Stimulated activated naive B cell treated with anti-CD40 and anti-IgM and Interleukin-4, amounts not matched to agents 10 μg/mL and 1 μg/mL and 100 μg/mL, for 72 hours (primary cell): ENCODE results near the gene KIF7.
A peak's percentile ranks its signal among the peaks of the same experiment; 100 is the strongest.

Experiments
- ATAC-seq, 2 donors: fragments of 150-1000 bp; cut with Tn5 transposase; replicated peaks; 2 replicates each; pipeline ENCODE4 v1.10.0; 2021; ENCODE audit warnings: moderate library complexity in 1 of 2
- DNase-seq: peaks from one replicate; pipeline ENCODE4 v3.0.0; 2021
- H3K27ac Mint-ChIP-seq: one replicate; pipeline ENCODE4 v1.8.0; 2022; ENCODE audit warnings: mild to moderate bottlenecking, mixed read lengths
- H3K27me3 Mint-ChIP-seq, 2 donors: one replicate each; pipeline ENCODE4 v1.8.0; 2022; ENCODE audit warnings: mixed read lengths in 2 of 2
- H3K36me3 Mint-ChIP-seq, 2 donors: one replicate each; pipeline ENCODE4 v1.8.0; 2022; ENCODE audit warnings: mixed read lengths in 2 of 2, mild to moderate bottlenecking in 1 of 2
- H3K4me1 Mint-ChIP-seq, 2 donors: one replicate each; pipeline ENCODE4 v1.8.0; 2022; ENCODE audit warnings: mixed read lengths in 2 of 2, mild to moderate bottlenecking in 1 of 2
- H3K4me3 Mint-ChIP-seq, 2 donors: one replicate each; pipeline ENCODE4 v1.8.0; 2022; ENCODE audit warnings: mild to moderate bottlenecking in 2 of 2, mixed read lengths in 2 of 2, moderate library complexity in 1 of 2
- H3K9me3 Mint-ChIP-seq, 2 donors: one replicate each; pipeline ENCODE4 v1.8.0; 2022; ENCODE audit warnings: mixed read lengths in 2 of 2, mild to moderate bottlenecking in 1 of 2

KIF7 gene

GRCh38 chr15:89675606-89676005 lies 20.3 kb upstream of the KIF7 start:
- Mint-ChIP-seq H3K9me3 (no peaks in the 10 kb centered on the region), H3K36me3 (no peaks in the 10 kb centered on the region), H3K27ac (no peak overlapping the region), H3K4me3 (no peak overlapping the region), H3K27me3 (peaks cover 5 to 17% of the 10 kb centered on the region in 2 donors), H3K4me1 (no peaks in the 10 kb centered on the region)
- no peak for ATAC-seq
- no peak for DNase-seq

GRCh38 chr15:89674526-89674925 lies 19.3 kb upstream of the KIF7 start:
- no peak overlapping the region for H3K4me3 Mint-ChIP-seq
- H3K4me1 Mint-ChIP-seq: no peaks in the 10 kb centered on the region
- H3K27me3 Mint-ChIP-seq: peaks cover 5 to 17% of the 10 kb centered on the region in 2 donors
- H3K9me3 Mint-ChIP-seq: no peaks in the 10 kb centered on the region
- H3K36me3 Mint-ChIP-seq: no peaks in the 10 kb centered on the region
- no peak overlapping the region for H3K27ac Mint-ChIP-seq
- no peak for DNase-seq
- ATAC-seq: no peak

- Mint-ChIP-seq H3K27me3 (peaks cover 5 to 17% of the 10 kb centered on the region in 2 donors), H3K36me3 (no peaks in the 10 kb centered on the region), H3K27ac (no peak overlapping the region), H3K4me3 (no peak overlapping the region), H3K4me1 (no peaks in the 10 kb centered on the region), H3K9me3 (no peaks in the 10 kb centered on the region)
- ATAC-seq: peak; percentile 46 to 51
- no peak for DNase-seq
Observed at GRCh38 chr15:89673165-89673512, 17.9 kb upstream of the KIF7 start.

- Mint-ChIP-seq H3K36me3 (no peaks in the 10 kb centered on the region), H3K27ac (no peak overlapping the region), H3K4me1 (no peaks in the 10 kb centered on the region), H3K4me3 (no peak overlapping the region), H3K27me3 (peaks cover 11 to 20% of the 10 kb centered on the region in 2 donors), H3K9me3 (no peaks in the 10 kb centered on the region)
- DNase-seq (no peak), ATAC-seq (no peak)
Observed at GRCh38 chr15:89672221-89673164, 17.2 kb upstream of the KIF7 start.

GRCh38 chr15:89671687-89672086 lies 16.4 kb upstream of the KIF7 start:
- Mint-ChIP-seq H3K27me3 (peaks cover 13 to 23% of the 10 kb centered on the region in 2 donors), H3K4me1 (no peaks in the 10 kb centered on the region), H3K36me3 (no peaks in the 10 kb centered on the region), H3K4me3 (no peak overlapping the region), H3K27ac (no peak overlapping the region), H3K9me3 (no peaks in the 10 kb centered on the region)
- DNase-seq: no peak
- ATAC-seq: no peak

GRCh38 chr15:89670971-89671560 lies 15.8 kb upstream of the KIF7 start:
- no peaks in the 10 kb centered on the region for H3K4me1 Mint-ChIP-seq
- no peaks in the 10 kb centered on the region for H3K9me3 Mint-ChIP-seq
- ATAC-seq (no peak), DNase-seq (no peak)
- no peak overlapping the region for H3K27ac Mint-ChIP-seq
- H3K36me3 Mint-ChIP-seq: no peaks in the 10 kb centered on the region
- H3K27me3 Mint-ChIP-seq: peaks cover 17 to 29% of the 10 kb centered on the region in 2 donors
- no peak overlapping the region for H3K4me3 Mint-ChIP-seq

GRCh38 chr15:89669941-89670340 lies 14.7 kb upstream of the KIF7 start:
- no peak overlapping the region for H3K4me3 Mint-ChIP-seq
- H3K27ac Mint-ChIP-seq: no peak overlapping the region
- no peak for ATAC-seq
- H3K27me3 Mint-ChIP-seq: peaks cover 19 to 35% of the 10 kb centered on the region in 2 donors
- DNase-seq: no peak
- H3K36me3 Mint-ChIP-seq: no peaks in the 10 kb centered on the region
- H3K4me1 Mint-ChIP-seq: no peaks in the 10 kb centered on the region
- H3K9me3 Mint-ChIP-seq: no peaks in the 10 kb centered on the region

GRCh38 chr15:89669309-89669865 lies 14.1 kb upstream of the KIF7 start:
- Mint-ChIP-seq H3K27me3 (peaks cover 25 to 41% of the 10 kb centered on the region in 2 donors), H3K9me3 (no peaks in the 10 kb centered on the region), H3K36me3 (no peaks in the 10 kb centered on the region), H3K4me3 (no peak overlapping the region), H3K4me1 (peaks cover 0 to 4% of the 10 kb centered on the region in 2 donors), H3K27ac (no peak overlapping the region)
- DNase-seq (no peak), ATAC-seq (no peak)

GRCh38 chr15:89668171-89668570 lies 12.9 kb upstream of the KIF7 start:
- DNase-seq: no peak
- Mint-ChIP-seq H3K4me1 (peaks cover 0 to 5% of the 10 kb centered on the region in 2 donors), H3K9me3 (no peaks in the 10 kb centered on the region), H3K27me3 (peaks cover 22 to 42% of the 10 kb centered on the region in 2 donors), H3K4me3 (no peak overlapping the region), H3K27ac (no peak overlapping the region), H3K36me3 (no peaks in the 10 kb centered on the region)
- no peak for ATAC-seq

GRCh38 chr15:89667706-89667960 lies 12.4 kb upstream of the KIF7 start:
- Mint-ChIP-seq H3K27ac (no peak overlapping the region), H3K36me3 (no peaks in the 10 kb centered on the region), H3K4me3 (no peak overlapping the region), H3K9me3 (no peaks in the 10 kb centered on the region), H3K27me3 (peaks cover 25 to 42% of the 10 kb centered on the region in 2 donors), H3K4me1 (peaks cover 0 to 5% of the 10 kb centered on the region in 2 donors)
- no peak for DNase-seq
- ATAC-seq: no peak

- H3K4me3 Mint-ChIP-seq: no peak overlapping the region
Observed at GRCh38 chr15:89666858-89667705, 11.8 kb upstream of the KIF7 start.

GRCh38 chr15:89666184-89666857 lies 11.1 kb upstream of the KIF7 start:
- Mint-ChIP-seq H3K27ac (no peak overlapping the region), H3K4me1 (peaks cover 0 to 5% of the 10 kb centered on the region in 2 donors), H3K27me3 (peaks cover 32 to 48% of the 10 kb centered on the region in 2 donors), H3K4me3 (peak overlapping the region; percentile 29 to 62), H3K9me3 (no peaks in the 10 kb centered on the region), H3K36me3 (no peaks in the 10 kb centered on the region)
- peak in 1 of 2 donors; percentile 30 for ATAC-seq
- no peak for DNase-seq

More at GRCh38 chr15:89666858-89667705, 11.8 kb upstream of the KIF7 start:
- DNase-seq (no peak), ATAC-seq (peak in 1 of 2 donors; percentile 4)
- Mint-ChIP-seq H3K27me3 (peaks cover 30 to 47% of the 10 kb centered on the region in 2 donors), H3K27ac (no peak overlapping the region), H3K36me3 (no peaks in the 10 kb centered on the region), H3K9me3 (no peaks in the 10 kb centered on the region), H3K4me1 (peaks cover 0 to 5% of the 10 kb centered on the region in 2 donors)

GRCh38 chr15:89665449-89666181 lies 10.3 kb upstream of the KIF7 start:
- ATAC-seq: peak; percentile 73 to 84
- H3K27ac Mint-ChIP-seq: no peak overlapping the region
- peaks cover 0 to 5% of the 10 kb centered on the region in 2 donors for H3K4me1 Mint-ChIP-seq
- no peaks in the 10 kb centered on the region for H3K9me3 Mint-ChIP-seq
- H3K36me3 Mint-ChIP-seq: no peaks in the 10 kb centered on the region
- no peak for DNase-seq
- H3K4me3 Mint-ChIP-seq: peak overlapping the region; percentile 29 to 62
- H3K27me3 Mint-ChIP-seq: peaks cover 34 to 50% of the 10 kb centered on the region in 2 donors
